ENCODE measurements around the gene FOXP3. TPM values are rescaled to one million over a fixed set of nuclear protein-coding genes. Genes with fewer than 3 reads are reported as not detected.

Gene FOXP3
- total and polyA plus RNA-seq, 10 donors = 0.26 to 3.9 (median 1.1) TPM

GRCh38 chrX:49233887-49234555 is 30.5 kb downstream of the FOXP3 start:
- TF ChIP-seq POLR2A (IDR thresholded peaks at IDR 0.05) = no peak
- TF ChIP-seq, protein P1, sequence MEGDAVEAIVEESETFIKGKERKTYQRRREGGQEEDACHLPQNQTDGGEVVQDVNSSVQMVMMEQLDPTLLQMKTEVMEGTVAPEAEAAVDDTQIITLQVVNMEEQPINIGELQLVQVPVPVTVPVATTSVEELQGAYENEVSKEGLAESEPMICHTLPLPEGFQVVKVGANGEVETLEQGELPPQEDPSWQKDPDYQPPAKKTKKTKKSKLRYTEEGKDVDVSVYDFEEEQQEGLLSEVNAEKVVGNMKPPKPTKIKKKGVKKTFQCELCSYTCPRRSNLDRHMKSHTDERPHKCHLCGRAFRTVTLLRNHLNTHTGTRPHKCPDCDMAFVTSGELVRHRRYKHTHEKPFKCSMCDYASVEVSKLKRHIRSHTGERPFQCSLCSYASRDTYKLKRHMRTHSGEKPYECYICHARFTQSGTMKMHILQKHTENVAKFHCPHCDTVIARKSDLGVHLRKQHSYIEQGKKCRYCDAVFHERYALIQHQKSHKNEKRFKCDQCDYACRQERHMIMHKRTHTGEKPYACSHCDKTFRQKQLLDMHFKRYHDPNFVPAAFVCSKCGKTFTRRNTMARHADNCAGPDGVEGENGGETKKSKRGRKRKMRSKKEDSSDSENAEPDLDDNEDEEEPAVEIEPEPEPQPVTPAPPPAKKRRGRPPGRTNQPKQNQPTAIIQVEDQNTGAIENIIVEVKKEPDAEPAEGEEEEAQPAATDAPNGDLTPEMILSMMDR (IDR thresholded peaks at IDR 0.05 in 8 of 11, conservative IDR thresholded peaks at IDR 0.05 in 3 of 11) = no peak
- TF ChIP-seq POLR2AphosphoS5 (IDR thresholded peaks at IDR 0.05) = no peak
- intact Hi-C loops (cut with DNase I; ENCODE audit: low total_unique reads) = no loop called here
- no peaks in the 10 kb centered on the region for H3K9me3 ChIP-seq
- WGBS, 5 donors = 65 to 83% (median 67%) methylated on average over 6 to 56 of the region's 56 CpGs
- peaks cover 0 to 53% (median 13%) of the 10 kb centered on the region in 6 donors for H3K4me1 ChIP-seq
- no peaks in the 10 kb centered on the region for H3K27me3 ChIP-seq (replicated peaks in 1 of 7)
- peaks cover 0 to 6% (median 0%) of the 10 kb centered on the region in 6 donors for H3K36me3 ChIP-seq
- no peak overlapping the region for H3K4me3 ChIP-seq
- DNase-seq = no peak
- H3K27ac ChIP-seq = no peak overlapping the region

- 80 to 93% (median 88%) methylated on average over 6 to 9 of the region's 9 CpGs for WGBS, 5 donors
- intact Hi-C loops (cut with DNase I; ENCODE audit: low total_unique reads) = no loop called here
- H3K9me3 ChIP-seq = no peaks in the 10 kb centered on the region
- peaks cover 0 to 45% (median 13%) of the 10 kb centered on the region in 6 donors for H3K4me1 ChIP-seq
- DNase-seq = no peak
- TF ChIP-seq, protein P1 (IDR thresholded peaks at IDR 0.05 in 8 of 11, conservative IDR thresholded peaks at IDR 0.05 in 3 of 11) = no peak
- no peak for TF ChIP-seq POLR2A (IDR thresholded peaks at IDR 0.05)
- no peak for TF ChIP-seq POLR2AphosphoS5 (IDR thresholded peaks at IDR 0.05)
- H3K36me3 ChIP-seq = no peaks in the 10 kb centered on the region
- H3K27me3 ChIP-seq (replicated peaks in 1 of 7) = no peaks in the 10 kb centered on the region
- no peak within 1 kb of the TSS for H3K4me3 ChIP-seq
- no peak within 1 kb of the TSS for H3K27ac ChIP-seq
Observed at GRCh38 chrX:49233176-49233575, 31.3 kb downstream of the FOXP3 start, which contains the start of gene CACNA1F. TSS of gene CACNA1F (minus strand) at chrX:49233340. CDS start at chrX:49233309, 31 bp downstream.

DNA sequence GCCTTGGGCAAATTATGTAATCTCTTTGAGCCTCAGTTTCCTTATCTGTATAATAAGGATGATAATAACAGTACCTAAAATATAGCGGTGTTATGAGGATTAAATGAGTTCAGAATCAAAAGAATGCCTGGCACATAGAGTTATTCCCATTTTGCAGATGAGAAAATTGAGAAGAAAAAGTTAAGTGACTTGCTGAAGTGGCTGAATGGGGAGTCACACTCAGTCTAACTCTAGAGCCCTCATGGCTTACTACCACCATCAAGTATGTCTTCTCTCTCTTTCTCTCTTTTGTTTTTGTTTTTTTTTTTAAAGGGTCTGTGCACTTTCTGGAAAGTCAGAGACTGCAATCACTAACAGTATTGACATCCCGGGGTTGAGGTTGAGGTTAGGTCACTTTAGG is 32.0 kb downstream of the FOXP3 start:
- Histone ChIP-seq H3K4me3 (no peak overlapping the region), H3K9me3 (no peaks in the 10 kb centered on the region), H3K36me3 (no peaks in the 10 kb centered on the region), H3K27ac (no peak overlapping the region), H3K27me3 (replicated peaks in 1 of 7) (no peaks in the 10 kb centered on the region), H3K4me1 (peaks cover 0 to 38% (median 13%) of the 10 kb centered on the region in 6 donors)
- WGBS, 5 donors = 74 to 98% (median 94%) methylated on average over 2 of the region's 2 CpGs
- intact Hi-C loops (cut with DNase I; ENCODE audit: low total_unique reads) = no loop called here
- DNase-seq = no peak
- TF ChIP-seq POLR2AphosphoS5 (IDR thresholded peaks at IDR 0.05) (no peak), POLR2A (IDR thresholded peaks at IDR 0.05) (no peak)
- TF ChIP-seq, protein P1 (IDR thresholded peaks at IDR 0.05 in 8 of 11, conservative IDR thresholded peaks at IDR 0.05 in 3 of 11) = no peak

- Histone ChIP-seq H3K9me3 (no peaks in the 10 kb centered on the region), H3K27me3 (replicated peaks in 1 of 7) (no peaks in the 10 kb centered on the region), H3K27ac (peak overlapping the region in 6 of 8 donors; percentile 67 to 87 (median 80)), H3K4me1 (peaks cover 0 to 28% (median 6%) of the 10 kb centered on the region in 6 donors), H3K4me3 (peak overlapping the region in 1 of 8 donors; percentile 68), H3K36me3 (no peaks in the 10 kb centered on the region)
- DNase-seq = no peak
- WGBS, 5 donors = 83 to 95% (median 91%) methylated on average over 4 to 10 of the region's 10 CpGs
- TF ChIP-seq POLR2A (IDR thresholded peaks at IDR 0.05) = no peak
- intact Hi-C loops (cut with DNase I; ENCODE audit: low total_unique reads) = no loop called here
Observed at GRCh38 chrX:49231333-49232000, 33.0 kb downstream of the FOXP3 start.

All from spleen (tissue), 11 donors.